Gastroesophageal sphincter (tissue), 4 donors: ENCODE data around the gene PACS1. TPM values are rescaled to one million over a fixed set of nuclear protein-coding genes. Genes with fewer than 3 reads are reported as not detected.

ENCODE experiments used
- ATAC-seq: fragments of 150-250 bp; one replicate; pipeline ENCODE4 v1.9.1; 2016; ENCODE audit warnings: mild to moderate bottlenecking, moderate library complexity
- H3K27ac ChIP-seq, 4 donors: fragments of 200-600 bp; sonication (generic) in 3 of 4; 1 replicate in 3 of 4; 2 replicates in 1 of 4; pipeline ENCODE4 v1.5.1; 2016 to 2019
- H3K27me3 ChIP-seq: fragments of 200-600 bp; sonication (generic); one replicate; pipeline ENCODE4 v1.5.1; 2019
- H3K36me3 ChIP-seq, 2 donors: fragments of 200-600 bp; sonication (generic); one replicate each; pipeline ENCODE4 v1.5.1; 2019; ENCODE audit warnings: control low read depth in 1 of 2
- H3K4me1 ChIP-seq, 3 donors: fragments of 200-600 bp; sonication (generic); 1 replicate in 2 of 3; 2 replicates in 1 of 3; pipeline ENCODE4 v1.5.1; 2016 to 2019; ENCODE audit warnings: control low read depth in 2 of 3
- H3K4me3 ChIP-seq, 2 donors: fragments of 200-600 bp; sonication (generic); one replicate each; pipeline ENCODE4 v1.5.1; 2019; ENCODE audit warnings: mild to moderate bottlenecking in 1 of 2, moderate library complexity in 1 of 2
- H3K9me3 ChIP-seq, 3 donors: fragments of 200-600 bp; sonication (generic); one replicate each; pipeline ENCODE4 v1.5.1; 2017 to 2019; ENCODE audit warnings: control low read depth in 2 of 3
- CTCF ChIP-seq, 4 experiments: fragments of 200-600 bp in 2 of 4; fragments of 450-650 bp in 2 of 4; sonication (generic) in 1 of 4; IDR thresholded peaks; one replicate each; pipeline ENCODE4 v1.5.1; 2017 to 2019; ENCODE audit warnings: antibody characterized with exemption in 4 of 4, mild to moderate bottlenecking in 2 of 4, moderate library complexity in 2 of 4
- EP300 ChIP-seq: sonication (generic); formaldehyde crosslinking; IDR thresholded peaks from one replicate; pipeline ENCODE4 v1.6.1; 2017; ENCODE audit warnings: antibody characterized with exemption, mild to moderate bottlenecking
- POLR2A ChIP-seq, 2 donors: fragments of 450-650 bp; IDR thresholded peaks; one replicate each; pipeline ENCODE4 v1.6.1; 2017; ENCODE audit warnings: antibody characterized with exemption in 2 of 2, mild to moderate bottlenecking in 2 of 2, moderate library complexity in 1 of 2
- POLR2AphosphoS5 ChIP-seq: sonication (generic); formaldehyde crosslinking; IDR thresholded peaks from one replicate; pipeline ENCODE4 v1.6.1; 2017; ENCODE audit warnings: antibody characterized with exemption
- WGBS, 2 donors: methylation state at CpG; one replicate each; pipeline ENCODE4 v1.1.5; 2018; ENCODE audit warnings: low coverage in 1 of 2; 5-methylcytosine and 5-hydroxymethylcytosine counted together
- total RNA-seq, 4 donors: library from RNA; depleted of rRNA; stranded (reverse); fragments of >200 nt; gene quantifications; one replicate each; pipeline ENCODE4 v1.1.0, GENCODE V29; 2016

PACS1 gene
- total RNA-seq, 4 donors from 2014 or later = 32.7 to 81.8 (median 38.2) TPM

GRCh38 chr11:66045177-66045639 lies 24.9 kb upstream of the PACS1 start:
- Histone ChIP-seq H3K4me1 (peaks cover 0 to 32% (median 18%) of the 10 kb centered on the region in 3 donors), H3K27ac (no peak overlapping the region), H3K36me3 (no peaks in the 10 kb centered on the region), H3K9me3 (no peaks in the 10 kb centered on the region), H3K4me3 (no peak overlapping the region), H3K27me3 (peaks cover 22% of the 10 kb centered on the region)
- ATAC-seq = peak; percentile 74
- WGBS, 2 donors = 73% methylated on average over 2 of the region's 11 CpGs; no CpG with 5 or more reads in 1 of the 2 donors
- TF ChIP-seq POLR2AphosphoS5 (no peak), EP300 (no peak), POLR2A (IDR thresholded peaks at IDR 0.05) (no peak), CTCF (IDR thresholded peaks at IDR 0.05) (peak in 3 of 4 experiments; percentile 73 to 92 (median 84))

- no peak for TF ChIP-seq CTCF (IDR thresholded peaks at IDR 0.05)
- TF ChIP-seq POLR2AphosphoS5 = no peak
- TF ChIP-seq EP300 = no peak
- TF ChIP-seq POLR2A (IDR thresholded peaks at IDR 0.05) = no peak
- WGBS, 2 donors = 83 to 100% methylated on average over 1 to 2 of the region's 3 CpGs
Measured at GRCh38 chr11:66046901-66047300, 23.2 kb upstream of the PACS1 start.

GRCh38 chr11:66047541-66048365 lies 22.3 kb upstream of the PACS1 start:
- Histone ChIP-seq H3K4me1 (peaks cover 0 to 45% (median 25%) of the 10 kb centered on the region in 3 donors), H3K4me3 (no peak overlapping the region), H3K27ac (peak overlapping the region in 3 of 4 donors; percentile 58 to 80 (median 66)), H3K36me3 (no peaks in the 10 kb centered on the region), H3K27me3 (peaks cover 22% of the 10 kb centered on the region), H3K9me3 (no peaks in the 10 kb centered on the region)
- 80% methylated on average over 1 of the region's 11 CpGs; no CpG with 5 or more reads in 1 of the 2 donors for WGBS, 2 donors
- no peak for TF ChIP-seq CTCF (IDR thresholded peaks at IDR 0.05)
- no peak for TF ChIP-seq POLR2A (IDR thresholded peaks at IDR 0.05)
- ATAC-seq = no peak

More at GRCh38 chr11:66046901-66047300, 23.2 kb upstream of the PACS1 start:
- H3K9me3 ChIP-seq = no peaks in the 10 kb centered on the region
- no peaks in the 10 kb centered on the region for H3K36me3 ChIP-seq
- peaks cover 0 to 43% (median 24%) of the 10 kb centered on the region in 3 donors for H3K4me1 ChIP-seq
- H3K4me3 ChIP-seq = no peak overlapping the region
- H3K27me3 ChIP-seq = peaks cover 22% of the 10 kb centered on the region
- peak overlapping the region in 3 of 4 donors; percentile 58 to 80 (median 66) for H3K27ac ChIP-seq
- no peak for ATAC-seq

- Histone ChIP-seq H3K9me3 (no peaks in the 10 kb centered on the region), H3K36me3 (peaks cover 0 to under 1% of the 10 kb centered on the region in 2 donors), H3K4me3 (peak within 1 kb of the TSS in 1 of 2 donors; percentile 32), H3K27me3 (peaks cover 22% of the 10 kb centered on the region), H3K27ac (peak within 1 kb of the TSS in 3 of 4 donors; percentile 58 to 80 (median 66)), H3K4me1 (peaks cover 0 to 55% (median 33%) of the 10 kb centered on the region in 3 donors)
- TF ChIP-seq POLR2A (IDR thresholded peaks at IDR 0.05) = no peak
- no peak for TF ChIP-seq CTCF (IDR thresholded peaks at IDR 0.05)
- no peak for TF ChIP-seq POLR2AphosphoS5
- no peak for TF ChIP-seq EP300
- no peak for ATAC-seq
- whole genome bisulfite sequencing, 2 donors = 12 to 32% methylated on average over 2 to 3 of the region's 39 CpGs
Measured at GRCh38 chr11:66048547-66049323, 21.3 kb upstream of the PACS1 start, which contains the start of gene GAL3ST3. TSS of gene GAL3ST3 (minus strand) at chr11:66049161. CDS start at chr11:66045415, 3,746 bp downstream.
